Measurements from ENCODE around the gene APOA4.

APOA4 gene

GRCh38 chr11:116830184-116830912, 7.2 kb upstream of the APOA4 start:
- no peak for DNase-seq (ENCODE audit: low read depth, low spot score)

- no peak for DNase-seq (ENCODE audit: low read depth, low spot score)
These were observed 6.5 kb upstream of the APOA4 start, which contains the start of gene APOC3 for GRCh38 chr11:116829525-116830183. TSS of gene APOC3 (plus strand) at chr11:116829907. CDS start at chr11:116830583, 676 bp downstream.

- no peak for DNase-seq (ENCODE audit: low read depth, low spot score)
These were observed 5.8 kb upstream of the APOA4 start for GRCh38 chr11:116828632-116829524.

- no peak for DNase-seq (ENCODE audit: low read depth, low spot score)
These were observed 4.4 kb upstream of the APOA4 start for GRCh38 chr11:116827461-116827860.

- DNase-seq (ENCODE audit: low read depth, low spot score) = no peak
These were observed 3.8 kb upstream of the APOA4 start for GRCh38 chr11:116826751-116827431.

GRCh38 chr11:116825854-116826750, 3.0 kb upstream of the APOA4 start:
- no peak for DNase-seq (ENCODE audit: low read depth, low spot score)

- DNase-seq (ENCODE audit: low read depth, low spot score) = no peak
These were observed 2.3 kb upstream of the APOA4 start for GRCh38 chr11:116825434-116825833.

- no peak for DNase-seq (ENCODE audit: low read depth, low spot score)
These were observed 529 bp downstream of the APOA4 start for GRCh38 chr11:116822575-116822974.

- no peak for DNase-seq (ENCODE audit: low read depth, low spot score)
These were observed 1.8 kb downstream of the APOA4 start for GRCh38 chr11:116821050-116821918.

- DNase-seq (ENCODE audit: low read depth, low spot score) = no peak
These were observed 4.1 kb downstream of the APOA4 start for GRCh38 chr11:116819049-116819448.

GRCh38 chr11:116814502-116814901, 8.6 kb downstream of the APOA4 start:
- DNase-seq (ENCODE audit: low read depth, low spot score) = no peak

GRCh38 chr11:116813781-116814471, 9.2 kb downstream of the APOA4 start:
- no peak for DNase-seq (ENCODE audit: low read depth, low spot score)

GRCh38 chr11:116813170-116813569, 9.9 kb downstream of the APOA4 start:
- no peak for DNase-seq (ENCODE audit: low read depth, low spot score)

GRCh38 chr11:116812109-116812508, 11.0 kb downstream of the APOA4 start:
- DNase-seq (ENCODE audit: low read depth, low spot score) = no peak

GRCh38 chr11:116811194-116811593, 11.9 kb downstream of the APOA4 start:
- no peak for DNase-seq (ENCODE audit: low read depth, low spot score)

GRCh38 chr11:116808262-116809175, 14.6 kb downstream of the APOA4 start:
- DNase-seq (ENCODE audit: low read depth, low spot score) = no peak

- DNase-seq (ENCODE audit: low read depth, low spot score) = no peak
These were observed 15.4 kb downstream of the APOA4 start for GRCh38 chr11:116807601-116808261.

Measured in activated naive CD8-positive, alpha-beta T cell treated with anti-CD3 and anti-CD28 coated beads, Interleukin-2, amount 50 U/mL, for 16 hours (primary cell).